T-cell (primary cell): ENCODE measurements around the gene VWA5B2. TPM values are rescaled to one million over a fixed set of nuclear protein-coding genes. Genes with fewer than 3 reads are reported as not detected.

Experiments
- ATAC-seq, 4 experiments: fragments of 200-7000 bp in 3 of 4; fragments of 150-1000 bp in 1 of 4; cut with Tn5 transposase; replicated peaks in 1 of 4; 1 replicate in 3 of 4; 2 replicates in 1 of 4; pipeline ENCODE4 v1.10.0; 2021; ENCODE audit warnings: moderate library complexity in 3 of 4, mild to moderate bottlenecking in 2 of 4, moderate number of reproducible peaks in 1 of 4
- CTCF ChIA-PET, 2 donors: fragments of 300-600 bp; sonication (Branson Sonifier 250); formaldehyde crosslinking; loops; one replicate each; lab custom pipeline; 2022; ENCODE audit warnings: antibody characterized with exemption in 2 of 2; lab: Charles Lee
- POLR2A ChIA-PET, 2 donors: fragments of 300-600 bp; sonication (Branson Sonifier 250); formaldehyde crosslinking; loops; one replicate each; lab custom pipeline; 2022; ENCODE audit warnings: antibody characterized with exemption in 2 of 2; lab: Charles Lee
- DNase-seq, 35 experiments: peaks; one replicate each; pipeline versions ENCODE4 v3.0.0 to v3.0.0-alpha.2; 2013 to 2023
- H3K27ac ChIP-seq: one replicate; pipeline ENCODE4 v1.5.1; 2013; ENCODE audit warnings: low read length
- H3K27me3 ChIP-seq, 2 experiments: replicated peaks in 1 of 2; 1 replicate in 1 of 2; 2 replicates in 1 of 2; pipeline versions ENCODE4 v1.6.1 to v1.7.0; 2013; ENCODE audit warnings: low read length in 1 of 2, mixed read lengths in 1 of 2; ENCODE audit not compliant: control insufficient read depth in 2 of 2, insufficient read depth in 2 of 2; ENCODE audit errors: extremely low read depth in 1 of 2
- H3K36me3 ChIP-seq, 2 donors: 1 replicate in 1 of 2; 2 replicates in 1 of 2; pipeline versions ENCODE4 v1.6.1 to v1.7.0; 2013; ENCODE audit warnings: low read length in 1 of 2; ENCODE audit not compliant: control insufficient read depth in 2 of 2, insufficient read depth in 1 of 2; ENCODE audit errors: extremely low read depth in 1 of 2
- H3K4me1 ChIP-seq, 2 experiments: 1 replicate in 1 of 2; 2 replicates in 1 of 2; pipeline versions ENCODE4 v1.6.1 to v1.7.0; 2013; ENCODE audit warnings: low read length in 2 of 2, mixed read lengths in 1 of 2; ENCODE audit not compliant: insufficient read depth in 2 of 2, control insufficient read depth in 1 of 2; ENCODE audit errors: extremely low read depth in 1 of 2
- H3K4me3 ChIP-seq, 2 donors: 1 replicate in 1 of 2; 2 replicates in 1 of 2; pipeline versions ENCODE4 v1.5.1 to v1.7.0; 2013; ENCODE audit warnings: mild to moderate bottlenecking in 2 of 2, low read length in 1 of 2, moderate library complexity in 1 of 2; ENCODE audit not compliant: control insufficient read depth in 1 of 2; ENCODE audit errors: extremely low read depth in 1 of 2
- H3K9me3 ChIP-seq: 2 replicates; pipeline ENCODE4 v1.7.0; 2013
- H3K27ac Mint-ChIP-seq, 2 donors: one replicate each; pipeline ENCODE4 v1.8.0; 2020 to 2021; ENCODE audit warnings: mild to moderate bottlenecking in 2 of 2, mixed read lengths in 2 of 2
- H3K27me3 Mint-ChIP-seq, 2 donors: one replicate each; pipeline ENCODE4 v1.8.0; 2021 to 2022; ENCODE audit warnings: mixed read lengths in 2 of 2
- H3K36me3 Mint-ChIP-seq: one replicate; pipeline ENCODE4 v1.8.0; 2021; ENCODE audit warnings: mixed read lengths
- H3K4me1 Mint-ChIP-seq, 3 donors: one replicate each; pipeline ENCODE4 v1.8.0; 2020 to 2022; ENCODE audit warnings: mixed read lengths in 3 of 3, mild to moderate bottlenecking in 1 of 3
- H3K4me3 Mint-ChIP-seq, 3 donors: one replicate each; pipeline ENCODE4 v1.8.0; 2020 to 2022; ENCODE audit warnings: mild to moderate bottlenecking in 3 of 3, mixed read lengths in 3 of 3, moderate library complexity in 3 of 3
- H3K9me3 Mint-ChIP-seq, 3 donors: one replicate each; pipeline ENCODE4 v1.8.0; 2020 to 2022; ENCODE audit warnings: mixed read lengths in 3 of 3
- WGBS: methylation state at CpG from one replicate; pipeline ENCODE4 v1.1.5; 2013; ENCODE audit warnings: missing lambda C conversion rate; ENCODE audit not compliant: insufficient coverage; 5-methylcytosine and 5-hydroxymethylcytosine counted together
- total RNA-seq, 35 experiments: library from RNA in 6 of 35; stranded (reverse) in 6 of 35; fragments of 120-200 nt in 1 of 35; gene quantifications; one replicate each; pipeline versions ENCODE4 v1.2.1 to v1.2.4 and lab custom pipeline; 2013 to 2026

Gene VWA5B2
- total RNA-seq, 5 donors from 2014 or later (not counting 1 experiment from before 2014, with no cell fraction given) = 0.10 to 0.23 (median 0.16) TPM; not detected in 2

- no peak for ATAC-seq
- H3K27me3 Mint-ChIP-seq = peaks cover 0 to 3% of the 10 kb centered on the region in 2 donors
- H3K4me1 ChIP-seq = peaks cover 4 to 8% of the 10 kb centered on the region in 2 experiments
Measured at GRCh38 chr3:184255291-184256039, 26.1 kb downstream of the VWA5B2 start.

GRCh38 chr3:184257083-184257915 is 27.9 kb downstream of the VWA5B2 start:
- H3K4me1 Mint-ChIP-seq = peaks cover 14 to 21% (median 19%) of the 10 kb centered on the region in 3 donors
- H3K9me3 ChIP-seq = no peaks in the 10 kb centered on the region
- H3K36me3 ChIP-seq = no peaks in the 10 kb centered on the region
- H3K27ac Mint-ChIP-seq = no peak overlapping the region
- DNase-seq (no peak), ATAC-seq (no peak)
- WGBS = 92% methylated on average over 13 of the region's 23 CpGs
- no peak overlapping the region for H3K27ac ChIP-seq
- H3K27me3 ChIP-seq = peaks cover 2 to 31% of the 10 kb centered on the region in 2 experiments
- no peaks in the 10 kb centered on the region for H3K36me3 Mint-ChIP-seq
- ChIA-PET CTCF (interaction anchor here (1.0 to 1.1 kb wide), 2 partner anchors 33 to 71 kb away, joined by 3 to 8 read pairs; no protein-coding TSS in a partner anchor), POLR2A (interaction anchor here in 1 of 2 donors (0.8 kb wide), 1 partner anchor 16 kb away, joined by 4 read pairs; no protein-coding TSS in a partner anchor)
- peaks cover 14 to 23% of the 10 kb centered on the region in 2 experiments for H3K4me1 ChIP-seq
- H3K9me3 Mint-ChIP-seq = no peaks in the 10 kb centered on the region
- no peak overlapping the region for H3K4me3 ChIP-seq
- H3K27me3 Mint-ChIP-seq = peaks cover 6 to 12% of the 10 kb centered on the region in 2 donors
- H3K4me3 Mint-ChIP-seq = no peak overlapping the region

More at GRCh38 chr3:184255291-184256039, 26.1 kb downstream of the VWA5B2 start:
- Mint-ChIP-seq H3K9me3 (no peaks in the 10 kb centered on the region), H3K36me3 (no peaks in the 10 kb centered on the region), H3K4me3 (no peak overlapping the region), H3K4me1 (peaks cover 6 to 11% (median 9%) of the 10 kb centered on the region in 3 donors), H3K27ac (no peak overlapping the region)
- Histone ChIP-seq H3K27ac (no peak overlapping the region), H3K27me3 (peaks cover 2 to 16% of the 10 kb centered on the region in 2 experiments), H3K9me3 (no peaks in the 10 kb centered on the region), H3K36me3 (no peaks in the 10 kb centered on the region), H3K4me3 (no peak overlapping the region)
- POLR2A ChIA-PET = no interaction called here
- CTCF ChIA-PET = interaction anchor here (0.5 to 0.7 kb wide), 2 partner anchors 78 to 79 kb away, joined by 3 to 4 read pairs; no protein-coding TSS in a partner anchor
- 86% methylated on average over 3 of the region's 3 CpGs for WGBS
- DNase-seq = no peak

GRCh38 chr3:184258926-184259325 is 29.5 kb downstream of the VWA5B2 start:
- no peaks in the 10 kb centered on the region for H3K9me3 ChIP-seq
- no peaks in the 10 kb centered on the region for H3K36me3 ChIP-seq
- Mint-ChIP-seq H3K4me1 (peaks cover 18 to 28% (median 25%) of the 10 kb centered on the region in 3 donors), H3K27ac (no peak overlapping the region), H3K27me3 (peaks cover 11 to 21% of the 10 kb centered on the region in 2 donors), H3K9me3 (no peaks in the 10 kb centered on the region), H3K4me3 (peak overlapping the region; percentile 34 to 71 (median 66)), H3K36me3 (no peaks in the 10 kb centered on the region)
- peaks cover 19 to 31% of the 10 kb centered on the region in 2 experiments for H3K4me1 ChIP-seq
- no peak for DNase-seq
- POLR2A ChIA-PET = no interaction called here
- CTCF ChIA-PET = interaction anchor here in 1 of 2 donors (0.8 kb wide), 1 partner anchor 9 kb away, joined by 3 read pairs; the partner anchor contains the start of gene EEF1AKMT4
- peaks cover 2 to 47% of the 10 kb centered on the region in 2 experiments for H3K27me3 ChIP-seq
- H3K27ac ChIP-seq = no peak overlapping the region
- 93% methylated on average over 4 of the region's 5 CpGs for WGBS
- H3K4me3 ChIP-seq = no peak overlapping the region
- no peak for ATAC-seq

GRCh38 chr3:184259396-184259877 is 30.1 kb downstream of the VWA5B2 start:
- Mint-ChIP-seq H3K36me3 (no peaks in the 10 kb centered on the region), H3K27ac (peak overlapping the region in 1 of 2 donors; percentile 65), H3K4me1 (peaks cover 18 to 28% (median 25%) of the 10 kb centered on the region in 3 donors), H3K27me3 (peaks cover 11 to 24% of the 10 kb centered on the region in 2 donors), H3K4me3 (peak overlapping the region; percentile 26 to 71 (median 66)), H3K9me3 (no peaks in the 10 kb centered on the region)
- no peaks in the 10 kb centered on the region for H3K9me3 ChIP-seq
- no peaks in the 10 kb centered on the region for H3K36me3 ChIP-seq
- H3K27me3 ChIP-seq = peaks cover 2 to 52% of the 10 kb centered on the region in 2 experiments
- H3K27ac ChIP-seq = no peak overlapping the region
- 19% methylated on average over 16 of the region's 28 CpGs for WGBS
- H3K4me3 ChIP-seq = no peak overlapping the region
- ATAC-seq (no peak), DNase-seq (no peak)
- ChIA-PET POLR2A (no interaction called here), CTCF (interaction anchor here in 1 of 2 donors (0.7 kb wide), 1 partner anchor 108 kb away, joined by 3 read pairs; no protein-coding TSS in a partner anchor)
- peaks cover 19 to 31% of the 10 kb centered on the region in 2 experiments for H3K4me1 ChIP-seq

- CTCF ChIA-PET = interaction anchor here (0.6 to 0.7 kb wide), 2 partner anchors 109 to 951 kb away, joined by 3 read pairs; no protein-coding TSS in a partner anchor
- ATAC-seq = peak; percentile 66 to 78 (median 70)
- Mint-ChIP-seq H3K4me3 (peak overlapping the region; percentile 76 to 81 (median 79)), H3K27me3 (peaks cover 17 to 30% of the 10 kb centered on the region in 2 donors), H3K9me3 (no peaks in the 10 kb centered on the region), H3K27ac (peak overlapping the region; percentile 36 to 52), H3K4me1 (peaks cover 18 to 28% (median 25%) of the 10 kb centered on the region in 3 donors), H3K36me3 (no peaks in the 10 kb centered on the region)
- Histone ChIP-seq H3K9me3 (no peaks in the 10 kb centered on the region), H3K4me3 (peak overlapping the region; percentile 36 to 59), H3K4me1 (peaks cover 19 to 31% of the 10 kb centered on the region in 2 experiments), H3K36me3 (no peaks in the 10 kb centered on the region), H3K27ac (no peak overlapping the region), H3K27me3 (peaks cover 5 to 57% of the 10 kb centered on the region in 2 experiments)
- POLR2A ChIA-PET = no interaction called here
- 3% methylated on average over 91 of the region's 91 CpGs for WGBS
- DNase-seq = peak in 18 of 35 experiments; percentile 13 to 68 (median 39)
Measured at GRCh38 chr3:184259878-184260723, 30.7 kb downstream of the VWA5B2 start.
